Central memory CD4-positive, alpha-beta T cell (primary cell): ENCODE results near the gene MS4A4A.
"Not testable (repeated sequence)": the region's sequence is repeated elsewhere in the genome, so short reads cannot be mapped to it uniquely, and the experiment has no call there.

Experiments used
- DNase-seq: peaks from one replicate; pipeline ENCODE4 v3.0.0; 2022
- total RNA-seq, 3 experiments: gene quantifications; one replicate each; lab custom pipeline; 2026; lab: John Stamatoyannopoulos, UW

MS4A4A gene
- 0 reads per million in 3 experiments for total RNA-seq

DNA sequence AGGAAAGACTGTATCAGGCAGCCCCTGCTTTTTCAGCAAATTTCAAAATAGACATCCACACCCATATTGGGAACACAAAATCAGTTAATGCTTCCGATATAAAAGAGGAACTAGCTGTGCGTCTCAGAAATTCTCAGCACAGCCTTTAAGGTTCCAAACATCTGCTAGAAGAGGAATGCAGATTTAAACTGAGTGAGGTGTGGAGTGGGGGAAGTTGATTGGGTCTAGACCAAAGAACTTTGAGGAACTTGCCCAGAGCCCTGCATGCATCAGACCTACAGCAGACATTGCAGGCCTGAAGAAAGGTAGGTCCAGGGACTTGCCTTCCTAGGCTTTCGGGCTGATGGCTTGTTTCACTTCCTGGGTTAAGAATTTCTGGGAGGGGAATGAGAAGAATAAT, at the start of gene MS4A4A:
TSS of gene MS4A4A (plus strand) at position 255 of the 400 bp plus-strand sequence. CDS start at position 265, 10 bp downstream.
- DNase-seq: no peak

DNA sequence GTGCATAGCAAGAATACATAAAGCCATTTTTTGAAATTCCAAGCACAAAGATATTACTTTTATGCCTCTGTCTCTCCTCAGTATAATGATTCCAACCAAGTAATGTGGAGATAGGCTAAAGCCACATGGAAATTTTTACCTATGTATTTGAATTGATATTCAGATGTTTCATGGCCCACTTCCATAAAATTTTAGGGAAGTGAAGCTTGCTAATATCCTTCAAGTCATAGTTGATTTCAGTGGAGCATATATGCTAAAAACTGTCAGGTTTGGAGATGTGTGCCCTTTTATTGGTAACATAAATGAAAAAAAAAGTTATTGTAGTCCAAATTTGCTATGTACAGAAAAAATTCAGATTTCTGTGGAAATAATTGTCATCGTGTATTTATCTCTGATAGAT, 49.8 kb upstream of the MS4A4A start:
- DNase-seq: no peak

DNA sequence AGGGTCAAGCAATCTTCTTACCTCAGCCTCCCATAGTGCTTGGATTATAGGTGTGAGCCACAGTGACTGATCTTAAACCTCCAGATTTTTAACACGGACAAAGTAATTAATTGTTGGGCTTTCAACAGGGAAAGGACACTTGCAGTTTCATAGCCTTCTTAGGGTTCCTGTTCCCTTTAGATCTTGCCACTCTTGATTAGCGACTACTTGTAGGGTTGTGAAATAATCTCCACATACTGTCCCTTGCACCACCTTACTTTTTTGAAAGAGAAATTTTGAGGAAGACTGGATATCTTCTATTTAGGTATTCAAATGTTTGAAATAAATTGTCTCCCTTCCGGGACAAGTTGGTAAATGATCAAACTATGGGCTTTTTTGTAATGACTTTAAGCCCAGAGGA, 45.1 kb upstream of the MS4A4A start:
- no peak for DNase-seq

DNA sequence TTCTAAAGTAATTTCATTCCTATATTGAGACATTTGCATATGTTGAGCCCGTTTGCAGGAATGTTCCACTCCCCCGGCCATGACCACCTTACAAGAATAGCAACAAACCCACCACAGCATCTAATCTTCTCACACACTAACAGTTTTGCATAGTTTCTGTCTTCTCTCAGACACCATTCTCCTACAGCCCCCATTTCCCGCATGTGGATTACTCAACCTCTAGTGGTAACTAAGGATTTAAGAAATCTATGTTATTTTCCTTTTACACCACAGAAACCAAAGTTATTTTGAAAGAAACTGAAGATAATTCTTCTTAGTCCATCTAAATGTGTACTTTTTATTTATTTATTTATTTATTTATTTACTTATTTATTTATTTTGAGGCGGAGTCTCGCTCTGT, 39.8 kb upstream of the MS4A4A start:
- DNase-seq: no peak

DNA sequence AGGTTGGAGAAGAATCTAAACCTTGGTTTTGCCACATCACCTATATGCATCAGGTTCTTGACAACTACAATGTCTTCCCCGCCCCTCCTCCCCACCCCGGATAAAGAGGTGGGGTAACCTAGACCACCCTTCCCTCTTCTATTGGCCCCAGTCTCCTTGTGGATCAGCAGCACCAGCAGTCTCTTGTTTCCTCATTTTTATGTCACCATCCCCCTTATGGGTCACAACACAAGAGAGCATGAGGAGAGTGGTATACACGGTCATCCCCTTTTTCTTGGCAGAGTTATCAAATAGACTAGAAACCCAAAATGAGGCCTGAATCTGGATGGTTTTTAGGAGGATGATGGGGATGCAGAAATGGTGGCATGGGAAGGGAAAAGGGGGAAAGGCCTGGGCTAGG, 38.7 kb upstream of the MS4A4A start:
- no peak for DNase-seq

DNA sequence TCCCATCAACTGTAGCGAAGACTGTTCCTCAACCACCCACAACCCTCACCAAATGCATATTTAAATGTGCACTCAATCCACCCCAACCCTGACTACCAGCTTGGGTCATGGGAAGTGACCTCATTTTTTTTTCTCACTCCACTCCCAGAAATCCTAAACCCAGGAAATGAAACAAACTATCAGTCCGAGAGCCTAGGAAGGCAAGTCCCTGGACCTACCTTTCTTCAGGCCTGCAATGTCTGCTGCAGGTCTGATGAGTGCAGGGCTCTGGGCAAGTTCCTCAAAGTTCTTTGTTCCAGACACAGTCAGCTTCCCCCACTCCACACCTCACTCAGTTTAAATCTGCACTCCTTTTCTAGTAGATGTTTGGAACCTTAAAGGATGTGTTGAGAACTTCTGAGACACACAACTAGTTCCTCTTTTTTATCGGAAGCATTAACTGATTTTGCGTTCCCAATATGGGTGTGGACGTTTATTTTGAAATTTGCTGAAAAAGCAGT, 37.7 kb upstream of the MS4A4A start, which contains the start of gene MS4A4E:
TSS of gene MS4A4E (minus strand) at position 398 of the 500 bp plus-strand sequence. CDS start 13,082 bp downstream, outside the sequence.
- no peak for DNase-seq

DNA sequence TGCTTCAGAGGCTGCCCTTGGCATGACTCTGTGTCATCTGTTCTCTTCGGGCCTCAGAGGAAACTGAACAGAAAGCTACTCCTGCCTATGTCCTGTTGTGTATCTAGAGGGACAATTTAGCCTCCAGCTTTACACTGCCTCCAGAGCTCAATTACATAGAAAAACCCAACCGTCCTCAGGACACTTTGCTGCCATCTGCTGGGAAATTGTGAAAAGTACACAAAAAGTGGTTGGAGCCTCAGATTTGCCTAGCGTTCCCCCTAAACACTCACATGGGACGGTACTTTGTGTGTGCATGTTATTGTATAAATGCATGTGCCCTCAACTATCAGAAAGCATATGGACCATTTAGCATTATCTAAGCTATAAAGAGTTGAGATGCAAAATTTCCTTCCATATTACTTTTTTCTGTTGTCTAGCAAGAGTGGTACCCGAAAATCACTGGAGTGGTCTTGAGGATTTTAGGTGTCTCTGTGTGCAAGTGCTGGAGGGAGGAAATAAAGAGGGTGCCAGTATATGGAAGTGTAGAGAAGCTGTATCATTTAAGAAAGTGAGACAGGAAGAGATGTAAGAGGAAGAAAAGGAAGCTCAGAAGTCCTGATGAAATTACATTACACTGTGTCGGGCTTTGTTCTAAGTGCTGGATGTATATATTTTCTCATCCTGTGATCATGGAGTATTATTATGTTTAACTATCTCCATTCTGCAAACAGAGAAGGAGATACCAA, 28.8 kb upstream of the MS4A4A start:
- no peak for DNase-seq

DNA sequence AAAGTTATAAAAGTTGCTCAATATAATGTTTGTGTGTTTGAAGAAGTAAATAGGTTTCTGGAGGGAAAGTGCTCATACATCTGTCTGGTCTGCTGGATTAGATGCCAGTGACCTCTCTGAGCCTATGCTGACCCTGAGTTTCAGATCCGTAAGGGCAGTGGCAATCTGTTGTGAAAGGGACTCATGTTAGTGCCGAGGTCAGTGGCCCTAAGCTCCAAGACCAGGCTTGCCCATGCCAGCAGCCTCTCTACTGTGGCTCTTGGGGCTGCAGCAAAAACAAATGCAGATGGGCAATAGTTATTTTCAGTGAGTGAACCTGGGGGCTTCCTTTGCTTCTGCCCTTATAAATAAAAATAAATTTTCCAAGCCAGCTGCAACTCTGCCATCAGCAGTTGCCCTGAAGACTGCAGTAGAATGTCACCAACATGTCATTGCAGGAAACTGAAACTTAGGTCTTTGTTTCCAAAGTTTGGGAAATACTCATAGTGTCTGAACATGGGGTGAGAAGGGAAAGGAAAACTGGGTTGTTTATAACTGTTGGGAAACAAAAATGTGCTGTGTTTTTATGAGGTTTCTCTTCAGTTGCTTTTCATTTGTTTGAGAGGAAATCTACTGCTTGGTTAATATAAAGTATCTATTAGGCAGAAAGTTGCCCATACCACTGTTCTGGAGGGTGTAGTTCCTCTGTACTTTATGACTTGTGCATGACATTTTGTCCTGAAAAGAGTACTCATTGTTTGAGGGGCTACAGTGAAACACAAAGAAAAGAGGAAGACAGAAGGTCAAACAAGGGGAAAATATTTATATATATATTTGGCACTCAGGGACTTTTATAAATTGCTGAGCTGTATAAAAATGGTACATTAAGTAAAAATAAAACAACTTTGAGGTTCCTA, 28.0 kb upstream of the MS4A4A start:
- DNase-seq: no peak

DNA sequence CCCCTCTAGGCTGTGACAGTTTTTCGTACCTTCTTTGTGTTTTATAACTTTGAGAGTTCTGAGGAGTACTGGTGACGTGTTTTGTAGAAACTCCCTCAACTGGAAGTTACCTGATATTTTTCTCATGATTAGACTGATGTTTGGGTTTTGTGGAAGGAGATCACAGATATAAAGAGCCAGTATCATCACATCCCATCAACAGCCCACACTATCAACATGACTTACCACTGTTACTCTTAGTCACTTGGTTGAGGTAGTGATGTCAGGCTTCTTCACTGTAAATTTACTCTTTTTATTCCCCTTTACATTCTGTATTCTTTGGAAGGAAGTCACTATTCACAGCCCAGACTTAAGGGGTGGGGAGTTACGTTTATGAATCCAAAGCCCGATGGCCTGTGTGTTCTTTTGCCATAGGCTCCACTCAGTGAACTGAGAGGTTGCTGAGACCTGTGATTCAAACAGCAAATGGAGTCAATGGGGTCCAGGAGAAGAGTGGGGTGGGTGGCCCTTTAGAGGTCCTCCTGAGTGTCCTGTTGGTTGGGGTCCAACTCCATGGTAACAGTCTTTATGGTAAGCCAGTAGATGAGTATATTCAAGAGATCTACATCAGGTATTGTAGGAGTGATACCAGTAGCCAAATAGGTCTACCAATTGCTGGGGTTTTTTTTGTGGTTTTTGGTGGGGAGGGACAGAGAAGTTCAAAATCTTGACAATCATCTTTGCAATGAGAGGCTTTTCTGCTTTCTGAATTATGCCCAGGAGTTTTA, 22.3 kb upstream of the MS4A4A start:
- no peak for DNase-seq

DNA sequence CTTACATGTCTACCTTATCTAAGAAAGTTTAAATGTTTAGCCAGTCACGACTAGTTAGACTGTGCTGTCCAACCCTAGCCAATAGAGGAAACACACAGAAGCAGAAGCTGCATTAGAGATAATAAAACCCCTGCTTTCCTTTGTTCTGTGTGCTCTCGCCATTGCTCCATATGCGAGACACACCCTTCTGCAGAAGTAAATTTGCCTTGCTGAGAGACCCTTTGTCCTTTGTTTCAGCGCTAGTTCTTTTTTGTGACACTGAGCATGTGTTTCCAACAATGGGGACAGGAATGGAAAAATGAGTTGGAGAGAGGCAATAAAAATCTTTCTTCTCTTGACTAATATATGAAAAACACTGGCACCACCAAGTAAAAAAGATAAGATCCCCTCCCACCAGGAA, 19.5 kb upstream of the MS4A4A start:
- no peak for DNase-seq

DNA sequence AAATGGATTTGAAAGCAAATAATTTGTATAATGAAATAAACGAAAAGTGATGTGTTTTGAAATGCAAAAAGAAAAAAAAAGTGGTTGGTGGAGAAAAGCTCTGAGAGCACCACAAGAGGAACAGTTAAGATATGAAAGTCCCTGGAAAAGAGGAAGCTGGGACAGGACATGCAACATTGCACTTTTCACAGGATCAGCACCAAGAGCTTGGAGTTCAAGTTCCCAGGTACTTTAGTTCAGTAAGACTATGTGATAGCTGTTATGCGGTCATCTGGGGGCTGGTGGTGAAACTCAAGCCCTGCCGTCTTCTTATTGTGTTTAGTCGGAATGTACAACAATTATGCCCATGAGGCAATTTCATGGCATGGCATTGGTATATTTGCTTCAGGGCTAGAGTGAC, 17.1 kb upstream of the MS4A4A start:
- no peak for DNase-seq

DNA sequence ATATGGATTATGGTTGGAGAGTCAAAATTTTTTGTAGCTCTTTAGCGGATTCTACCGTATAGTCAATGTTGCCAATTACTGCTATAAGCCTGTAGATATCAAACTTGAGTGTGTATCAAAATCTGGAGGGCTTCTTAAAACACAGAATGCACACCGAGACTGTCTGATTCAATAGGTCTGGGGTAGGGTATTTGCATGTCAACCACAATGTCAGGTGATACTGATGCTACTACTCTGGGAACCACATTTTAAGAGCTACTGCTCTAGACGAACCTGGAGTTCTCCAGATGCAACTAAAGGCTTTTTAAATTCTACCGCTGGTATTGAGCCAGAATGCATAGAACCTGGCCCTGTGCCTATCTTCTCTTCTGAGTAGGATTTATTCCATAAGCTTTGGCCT, 15.8 kb upstream of the MS4A4A start:
- DNase-seq: no peak

DNA sequence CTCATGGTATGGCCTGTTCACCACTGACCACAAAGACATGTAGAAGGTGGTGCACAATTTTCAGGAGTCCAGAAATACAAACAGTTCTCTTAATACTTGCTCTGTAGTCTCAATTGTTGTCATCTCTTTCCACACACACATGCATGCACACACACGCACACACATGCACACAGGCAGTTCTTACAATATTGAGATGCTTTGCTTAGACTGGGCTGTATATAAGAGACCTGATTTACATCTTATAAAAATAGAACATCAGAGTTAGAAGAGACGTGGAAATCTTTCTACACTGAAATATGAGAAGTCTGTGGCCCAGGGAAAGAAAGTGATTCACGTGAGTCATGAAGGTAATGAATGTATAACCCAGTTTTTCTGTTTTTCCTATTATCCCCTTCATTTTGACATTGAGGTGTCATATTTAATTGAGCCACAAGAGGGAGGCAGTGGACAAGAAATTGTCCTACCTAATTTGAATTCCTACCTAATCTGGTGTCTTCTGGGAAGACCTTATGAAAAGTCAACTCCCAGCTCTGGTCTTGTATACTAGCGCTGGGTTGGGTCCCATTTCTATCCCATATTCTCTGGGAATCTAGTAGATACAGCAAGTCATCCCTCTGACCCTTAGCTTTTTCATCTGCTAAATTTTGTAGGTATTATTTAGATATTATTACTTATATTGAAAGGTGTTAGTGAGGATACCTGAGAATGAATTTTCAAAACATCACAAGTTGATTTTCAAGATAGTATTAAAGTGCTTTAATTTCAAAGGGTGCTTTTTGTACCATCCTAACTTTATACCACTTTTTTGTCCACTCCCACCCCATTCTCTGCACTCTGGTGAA, 14.9 kb upstream of the MS4A4A start:
- no peak for DNase-seq

DNA sequence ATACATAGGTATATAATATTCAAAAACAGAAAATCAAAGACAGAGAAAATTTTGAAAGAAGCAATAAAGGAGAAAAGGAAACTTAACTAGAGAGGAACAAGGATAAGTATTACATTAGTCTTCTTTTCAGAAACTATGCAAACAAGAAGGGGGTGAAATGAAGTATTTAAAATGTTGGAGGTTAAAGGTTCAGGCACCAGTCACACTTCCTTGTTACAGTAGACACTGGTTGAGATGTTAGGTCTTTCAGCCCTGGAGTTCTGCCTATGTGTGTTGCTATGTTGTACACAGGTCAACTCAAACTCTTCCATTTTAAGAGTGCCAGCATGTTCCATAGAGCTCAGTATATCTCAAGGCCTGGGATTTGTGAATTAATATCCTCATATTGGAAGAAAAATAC, 6.0 kb upstream of the MS4A4A start:
- DNase-seq: no peak

DNA sequence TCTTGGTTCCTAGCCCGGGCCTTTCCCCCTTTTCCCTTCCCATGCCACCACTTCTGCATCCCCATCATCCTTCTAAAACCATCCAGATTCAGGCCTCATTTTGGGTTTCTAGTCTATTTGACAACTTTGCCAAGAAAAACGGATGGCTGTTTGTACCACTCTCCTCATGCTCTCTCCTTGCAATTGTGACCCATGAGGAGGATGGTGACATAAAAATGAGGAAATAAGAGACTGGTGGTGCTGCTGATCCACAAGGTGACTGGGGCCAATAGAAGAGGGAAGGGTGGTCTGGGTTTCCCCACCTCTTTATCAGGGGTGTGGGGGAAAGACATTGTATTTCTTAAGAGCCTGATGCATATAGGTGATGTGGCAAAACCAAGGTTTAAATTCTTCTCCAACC, 1.0 kb downstream of the MS4A4A start:
- no peak for DNase-seq

DNA sequence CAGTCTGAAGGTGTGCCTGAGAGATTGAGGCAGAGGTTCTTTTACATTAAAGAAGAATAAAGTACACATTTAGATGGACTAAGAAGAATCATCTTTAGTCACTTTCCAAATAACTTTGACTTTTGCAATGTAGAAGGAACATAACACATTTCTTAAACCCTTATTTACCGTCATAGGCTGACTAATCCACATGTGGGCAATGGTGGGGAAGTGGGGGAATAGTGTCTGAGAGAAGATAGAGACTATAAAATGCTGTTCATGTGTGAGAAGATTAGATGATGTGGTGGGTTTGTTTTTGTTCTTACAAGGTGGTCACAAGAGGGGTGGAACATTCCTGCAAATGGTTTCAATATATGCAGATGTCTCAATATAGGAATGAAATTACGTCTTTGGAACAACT, 1.8 kb downstream of the MS4A4A start:
- no peak for DNase-seq

DNA sequence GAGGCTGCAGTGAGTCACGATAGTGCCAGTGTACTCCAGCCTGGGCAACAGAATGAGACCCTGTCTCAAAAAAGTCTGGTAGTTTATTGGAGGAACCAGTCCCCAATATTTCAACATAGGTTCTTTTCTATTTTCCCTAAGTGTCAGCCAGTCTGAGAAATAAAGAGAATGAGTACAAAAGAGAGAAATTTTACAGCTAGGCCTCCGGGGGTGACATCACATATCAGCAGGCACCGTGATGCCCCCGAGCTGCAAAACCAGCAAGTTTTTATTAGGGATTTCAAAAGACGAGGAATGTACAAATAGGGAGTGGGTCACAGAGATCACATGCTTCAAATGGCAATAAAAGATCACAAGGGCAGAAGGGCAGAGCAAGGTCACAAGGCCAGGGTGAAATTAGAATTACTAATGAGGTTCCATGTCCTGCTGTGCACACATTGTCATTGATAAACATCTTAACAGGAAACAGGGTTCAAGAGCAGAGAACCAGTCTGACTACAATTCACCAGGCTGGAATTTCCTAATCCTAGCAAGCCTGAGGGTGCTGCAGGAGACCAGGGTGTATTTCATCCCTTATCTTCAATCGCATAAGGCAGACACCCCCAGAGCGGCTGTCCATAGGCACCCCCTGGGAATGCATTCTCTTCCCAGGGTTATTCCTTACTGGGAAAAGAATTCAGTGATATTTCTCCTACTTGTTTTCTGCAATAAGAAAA, 5.1 kb downstream of the MS4A4A start:
- DNase-seq: not testable (repeated sequence)

DNA sequence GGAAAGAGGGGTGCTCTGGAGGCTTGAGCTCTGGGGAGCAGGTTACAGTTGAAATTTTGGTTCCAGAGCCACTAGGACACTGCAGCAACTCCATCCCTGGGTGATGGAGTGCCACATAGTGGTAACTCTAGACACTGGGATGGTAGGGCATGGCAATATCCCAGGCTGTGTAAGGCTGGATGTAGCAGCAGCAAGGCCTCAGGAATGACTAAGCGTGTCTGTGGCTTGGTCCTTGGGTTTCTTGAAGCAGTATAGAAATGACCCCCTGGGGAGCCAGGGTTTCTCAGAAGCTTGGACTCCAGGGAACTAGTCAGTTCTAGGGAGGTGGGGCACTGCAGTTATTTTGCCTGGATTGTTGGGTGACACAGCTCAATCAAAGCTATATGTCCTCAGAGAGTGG, 8.1 kb downstream of the MS4A4A start:
- DNase-seq: no peak

DNA sequence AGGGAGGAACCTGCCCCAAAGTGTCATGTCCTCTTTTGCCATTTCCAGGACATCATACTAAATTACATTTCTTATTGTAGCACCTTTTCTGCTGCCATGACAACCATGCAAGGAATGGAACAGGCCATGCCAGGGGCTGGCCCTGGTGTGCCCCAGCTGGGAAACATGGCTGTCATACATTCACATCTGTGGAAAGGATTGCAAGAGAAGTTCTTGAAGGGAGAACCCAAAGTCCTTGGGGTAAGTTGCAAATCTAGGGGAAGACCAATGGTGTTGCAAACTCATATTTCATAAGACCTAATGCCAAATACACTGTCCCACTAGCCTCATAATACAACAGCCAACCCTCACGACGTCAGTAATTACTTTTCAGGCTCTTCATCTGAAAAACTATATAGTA, 11.7 kb downstream of the MS4A4A start:
- DNase-seq: no peak

DNA sequence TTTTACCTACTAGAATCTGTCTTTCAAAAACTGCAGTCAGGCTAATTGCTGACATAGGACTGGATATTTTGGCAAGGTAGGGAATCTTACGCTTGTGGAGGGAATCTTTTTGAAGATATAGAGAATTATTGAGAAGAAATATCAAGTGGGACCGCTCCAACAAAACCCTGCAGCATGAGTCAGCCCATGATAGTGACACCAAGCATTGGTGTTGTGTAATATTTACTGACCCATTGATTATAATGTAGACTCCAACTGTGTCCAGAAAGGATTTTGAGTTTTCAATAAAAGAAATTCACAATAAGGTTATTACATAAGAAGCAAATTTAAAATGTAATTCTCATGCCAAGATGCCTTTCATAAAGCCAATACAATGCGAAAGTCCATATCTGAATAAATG, 20.7 kb downstream of the MS4A4A start:
- DNase-seq: no peak

DNA sequence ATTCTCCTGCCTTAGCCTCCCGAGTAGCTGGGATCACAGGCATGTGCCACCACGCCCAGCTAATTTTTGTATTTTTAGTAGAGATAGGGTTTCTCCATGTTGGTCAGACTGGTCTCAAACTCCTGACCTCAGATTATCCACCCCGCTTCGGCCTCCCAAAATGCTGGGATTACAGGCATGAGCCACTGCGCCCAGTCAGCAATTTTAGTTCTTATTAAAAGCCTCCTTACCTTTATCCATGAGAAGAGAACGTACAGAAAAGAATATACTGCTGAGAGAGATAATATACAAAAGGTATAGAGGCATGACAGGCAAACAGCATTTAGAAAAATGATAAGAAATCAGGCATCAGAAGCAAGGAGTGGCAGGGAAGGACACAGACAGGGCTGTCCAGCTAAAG, 21.4 kb downstream of the MS4A4A start:
- not testable (repeated sequence) for DNase-seq
